SK-N-SH treated with all-trans-retinoic acid at 6 μM for 48 hours (cell line): ENCODE measurements around the gene CCN2.

Experiments used
- ATAC-seq: fragments of 200-7000 bp; cut with Tn5 transposase; 3 replicates; pipeline ENCODE4 v1.9.1; 2020; ENCODE audit warnings: mild to moderate bottlenecking, moderate library complexity
- ARNTL ChIP-seq: fragments of 450-650 bp; formaldehyde crosslinking; IDR thresholded peaks from 2 replicates; pipeline ENCODE4 v1.5.0; 2020; ENCODE audit warnings: low read depth, mild to moderate bottlenecking, moderate library complexity, borderline replicate concordance
- BACH2 ChIP-seq: fragments of 250-450 bp; sonication (Bioruptor Pico); IDR thresholded peaks from 2 replicates; pipeline ENCODE4 v1.9.0; 2021; ENCODE audit warnings: mild to moderate bottlenecking, borderline replicate concordance
- CSDC2 ChIP-seq: fragments of 250-450 bp; sonication (Bioruptor Pico); IDR thresholded peaks from 2 replicates; pipeline ENCODE4 v1.5.0; 2020; ENCODE audit warnings: mild to moderate bottlenecking, moderate library complexity
- CSRNP3 ChIP-seq: fragments of 250-450 bp; sonication (Bioruptor Pico); IDR thresholded peaks from 2 replicates; pipeline ENCODE4 v1.5.1; 2021; ENCODE audit warnings: mild to moderate bottlenecking, moderate library complexity
- ESRRG ChIP-seq: fragments of 250-450 bp; sonication (Bioruptor Pico); IDR thresholded peaks from 2 replicates; pipeline ENCODE4 v1.6.1; 2021; ENCODE audit warnings: mild to moderate bottlenecking
- GLIS3 ChIP-seq: fragments of 250-450 bp; sonication (Bioruptor Pico); IDR thresholded peaks from 2 replicates; pipeline ENCODE4 v1.5.0; 2020; ENCODE audit warnings: mild to moderate bottlenecking, moderate library complexity
- ISL1 ChIP-seq: fragments of 250-450 bp; sonication (Bioruptor Pico); IDR thresholded peaks from 2 replicates; pipeline ENCODE4 v2.1.2; 2022; ENCODE audit warnings: mild to moderate bottlenecking, moderate library complexity
- OSR1 ChIP-seq: fragments of 250-450 bp; sonication (Bioruptor Pico); IDR thresholded peaks from 2 replicates; pipeline ENCODE4 v1.8.0; 2022; ENCODE audit warnings: moderate library complexity, mild to moderate bottlenecking, inconsistent platforms
- PATZ1 ChIP-seq: fragments of 250-450 bp; sonication (Bioruptor Pico); IDR thresholded peaks from 2 replicates; pipeline ENCODE4 v1.8.0; 2020; ENCODE audit warnings: mild to moderate bottlenecking, moderate library complexity, borderline replicate concordance
- PPARA ChIP-seq: fragments of 250-450 bp; sonication (Bioruptor Pico); IDR thresholded peaks from 2 replicates; pipeline ENCODE4 v1.5.0; 2020; ENCODE audit warnings: mild to moderate bottlenecking, borderline replicate concordance
- RARB ChIP-seq: fragments of 250-450 bp; sonication (Bioruptor Pico); IDR thresholded peaks from 2 replicates; pipeline ENCODE4 v1.8.0; 2021; ENCODE audit warnings: mild to moderate bottlenecking, moderate library complexity
- SNAI2 ChIP-seq: fragments of 250-450 bp; sonication (Bioruptor Pico); IDR thresholded peaks from 2 replicates; pipeline ENCODE4 v1.5.0; 2020; ENCODE audit warnings: mild to moderate bottlenecking, moderate library complexity
- TCF4 ChIP-seq: fragments of 250-450 bp; sonication (Bioruptor Pico); IDR thresholded peaks from 2 replicates; pipeline ENCODE4 v1.8.0; 2021; ENCODE audit warnings: mild to moderate bottlenecking, moderate library complexity, borderline replicate concordance
- TOX ChIP-seq: fragments of 250-450 bp; sonication (Bioruptor Pico); IDR thresholded peaks from 2 replicates; pipeline ENCODE4 v1.8.0; 2021; ENCODE audit warnings: mild to moderate bottlenecking, moderate library complexity, borderline replicate concordance
- TSHZ2 ChIP-seq: fragments of 250-450 bp; sonication (Bioruptor Pico); IDR thresholded peaks from 2 replicates; pipeline ENCODE4 v1.5.0; 2020; ENCODE audit warnings: mild to moderate bottlenecking, moderate library complexity
- ZC3H10 ChIP-seq: fragments of 250-450 bp; sonication (Bioruptor Pico); IDR thresholded peaks from 2 replicates; pipeline ENCODE4 v1.5.1; 2021; ENCODE audit warnings: mild to moderate bottlenecking, moderate library complexity
- ZFP3 ChIP-seq: fragments of 250-450 bp; sonication (Bioruptor Pico); IDR thresholded peaks from 2 replicates; pipeline ENCODE4 v1.5.0; 2020; ENCODE audit warnings: mild to moderate bottlenecking, moderate library complexity
- ZFP30 ChIP-seq: fragments of 450-650 bp; formaldehyde crosslinking; IDR thresholded peaks from 2 replicates; pipeline ENCODE4 v1.5.0; 2022; ENCODE audit warnings: mild to moderate bottlenecking, moderate library complexity
- ZNF70 ChIP-seq: fragments of 450-650 bp; formaldehyde crosslinking; IDR thresholded peaks from 2 replicates; pipeline ENCODE4 v1.5.0; 2020; ENCODE audit warnings: mild to moderate bottlenecking, moderate library complexity
- ZNF8 ChIP-seq: fragments of 450-650 bp; formaldehyde crosslinking; IDR thresholded peaks from 2 replicates; pipeline ENCODE4 v1.5.0; 2020; ENCODE audit warnings: mild to moderate bottlenecking, moderate library complexity
- TF ChIP-seq, protein P1 (sequence below): fragments of 250-450 bp; sonication (Bioruptor Pico); IDR thresholded peaks from 2 replicates; pipeline ENCODE4 v1.8.0; 2021; ENCODE audit warnings: low read depth, mild to moderate bottlenecking, moderate library complexity, borderline replicate concordance

The CCN2 gene

DNA sequence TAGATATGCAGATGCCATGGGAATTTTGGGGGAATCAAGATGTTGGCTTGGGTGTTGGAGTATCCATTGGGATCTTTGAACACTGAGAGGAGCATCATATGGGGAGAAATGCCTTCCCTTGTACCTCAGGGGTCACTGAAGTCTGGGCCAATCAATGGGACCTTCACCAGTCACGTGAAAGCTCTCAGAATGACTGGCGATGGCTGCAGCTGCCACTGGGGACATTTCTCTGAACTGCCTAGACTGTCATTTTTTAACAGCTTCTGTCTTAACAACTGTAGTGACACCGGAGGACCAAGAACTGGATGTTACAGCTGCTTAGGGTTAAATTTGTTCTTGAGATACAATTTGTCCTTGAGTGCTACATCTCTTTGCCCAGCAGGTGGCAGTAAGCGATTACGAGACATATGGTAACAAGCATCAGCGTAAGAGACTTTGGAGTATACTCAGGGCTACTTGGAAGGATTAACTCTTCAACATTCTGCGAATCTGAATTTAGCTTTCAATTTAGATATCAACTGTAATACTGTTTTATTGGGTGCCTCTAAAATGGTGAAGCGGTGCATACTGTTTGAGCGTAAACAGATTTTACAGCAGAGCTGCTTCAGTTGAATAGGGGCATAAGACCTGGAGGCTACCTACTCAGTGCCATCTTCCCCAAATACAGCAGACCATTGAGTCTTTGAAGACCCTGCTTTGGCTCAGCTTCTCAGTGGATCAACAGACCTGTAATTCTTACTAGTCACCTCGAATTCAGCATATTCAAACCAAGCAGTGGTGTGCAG is 36.0 kb downstream of the CCN2 start:
- TF ChIP-seq RARB, result no peak
- no peak for TF ChIP-seq ZNF8 (CRISPR knock-in tag)
- no peak for TF ChIP-seq ZNF70 (CRISPR knock-in tag)
- no peak for TF ChIP-seq ARNTL (CRISPR knock-in tag)
- TF ChIP-seq PPARA (CRISPR knock-in tag), result no peak
- TF ChIP-seq ESRRG (CRISPR knock-in tag), result no peak
- no peak for TF ChIP-seq TOX (CRISPR knock-in tag)
- ATAC-seq, result peak; percentile 92

- ATAC-seq, result no peak
These were observed 36.9 kb downstream of the CCN2 start for GRCh38 chr6:131914234-131914633.

DNA sequence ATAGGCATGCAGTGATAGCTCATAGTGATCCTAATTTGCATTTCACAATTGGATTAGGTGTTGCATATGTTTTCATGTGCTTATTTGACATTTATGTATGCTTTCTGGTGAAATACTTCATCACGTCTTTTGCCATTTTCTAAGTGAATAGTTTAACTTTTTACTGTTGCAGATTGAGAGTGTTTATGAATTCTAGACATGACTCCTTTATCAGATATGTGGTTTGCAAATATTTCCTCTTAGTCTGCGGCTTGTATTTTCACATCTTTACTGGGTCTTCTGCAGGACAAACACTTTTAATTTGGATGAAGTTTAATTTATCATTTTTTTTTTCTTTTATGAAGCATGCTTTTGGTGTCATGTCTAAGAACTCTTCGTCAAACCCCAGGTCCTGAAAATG is 39.2 kb downstream of the CCN2 start:
- ATAC-seq, result no peak
- TF ChIP-seq CSDC2 (CRISPR knock-in tag), result no peak
- no peak for TF ChIP-seq CSRNP3
- TF ChIP-seq ZNF8 (CRISPR knock-in tag), result no peak
- TF ChIP-seq ZFP3, result no peak
- TF ChIP-seq ZFP30 (CRISPR knock-in tag), result no peak
- no peak for TF ChIP-seq PPARA (CRISPR knock-in tag)
- no peak for TF ChIP-seq ISL1 (CRISPR knock-in tag)
- TF ChIP-seq GLIS3 (CRISPR knock-in tag), result no peak
- TF ChIP-seq SNAI2 (CRISPR knock-in tag), result no peak
- TF ChIP-seq, all 23 proteins: peak for 0

More at GRCh38 chr6:131914234-131914633, 36.9 kb downstream of the CCN2 start:
- TF ChIP-seq TSHZ2 (CRISPR knock-in tag), result no peak
- TF ChIP-seq, protein P1, sequence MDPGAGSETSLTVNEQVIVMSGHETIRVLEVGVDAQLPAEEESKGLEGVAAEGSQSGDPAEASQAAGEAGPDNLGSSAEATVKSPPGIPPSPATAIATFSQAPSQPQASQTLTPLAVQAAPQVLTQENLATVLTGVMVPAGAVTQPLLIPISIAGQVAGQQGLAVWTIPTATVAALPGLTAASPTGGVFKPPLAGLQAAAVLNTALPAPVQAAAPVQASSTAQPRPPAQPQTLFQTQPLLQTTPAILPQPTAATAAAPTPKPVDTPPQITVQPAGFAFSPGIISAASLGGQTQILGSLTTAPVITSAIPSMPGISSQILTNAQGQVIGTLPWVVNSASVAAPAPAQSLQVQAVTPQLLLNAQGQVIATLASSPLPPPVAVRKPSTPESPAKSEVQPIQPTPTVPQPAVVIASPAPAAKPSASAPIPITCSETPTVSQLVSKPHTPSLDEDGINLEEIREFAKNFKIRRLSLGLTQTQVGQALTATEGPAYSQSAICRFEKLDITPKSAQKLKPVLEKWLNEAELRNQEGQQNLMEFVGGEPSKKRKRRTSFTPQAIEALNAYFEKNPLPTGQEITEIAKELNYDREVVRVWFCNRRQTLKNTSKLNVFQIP, result no peak
- TF ChIP-seq, all 23 proteins: peak for 0

- TF ChIP-seq CSDC2 (CRISPR knock-in tag) (no peak), PATZ1 (CRISPR knock-in tag) (no peak), ZC3H10 (CRISPR knock-in tag) (no peak), SNAI2 (CRISPR knock-in tag) (no peak), TOX (CRISPR knock-in tag) (no peak), ZNF70 (CRISPR knock-in tag) (no peak), CSRNP3 (no peak), OSR1 (CRISPR knock-in tag) (no peak), TSHZ2 (CRISPR knock-in tag) (no peak), BACH2 (CRISPR knock-in tag) (no peak), ZFP30 (CRISPR knock-in tag) (no peak), PPARA (CRISPR knock-in tag) (no peak), ZNF8 (CRISPR knock-in tag) (no peak), ESRRG (CRISPR knock-in tag) (no peak), TCF4 (CRISPR knock-in tag) (no peak), ISL1 (CRISPR knock-in tag) (no peak)
- ATAC-seq, result no peak
These were observed 40.2 kb downstream of the CCN2 start for GRCh38 chr6:131910956-131911355.
